Measurements from ENCODE around the gene GOLGA6L2.
"Not testable (repeated sequence)": the region's sequence is repeated elsewhere in the genome, so short reads cannot be mapped to it uniquely, and the experiment has no call there.

The GOLGA6L2 gene

DNA sequence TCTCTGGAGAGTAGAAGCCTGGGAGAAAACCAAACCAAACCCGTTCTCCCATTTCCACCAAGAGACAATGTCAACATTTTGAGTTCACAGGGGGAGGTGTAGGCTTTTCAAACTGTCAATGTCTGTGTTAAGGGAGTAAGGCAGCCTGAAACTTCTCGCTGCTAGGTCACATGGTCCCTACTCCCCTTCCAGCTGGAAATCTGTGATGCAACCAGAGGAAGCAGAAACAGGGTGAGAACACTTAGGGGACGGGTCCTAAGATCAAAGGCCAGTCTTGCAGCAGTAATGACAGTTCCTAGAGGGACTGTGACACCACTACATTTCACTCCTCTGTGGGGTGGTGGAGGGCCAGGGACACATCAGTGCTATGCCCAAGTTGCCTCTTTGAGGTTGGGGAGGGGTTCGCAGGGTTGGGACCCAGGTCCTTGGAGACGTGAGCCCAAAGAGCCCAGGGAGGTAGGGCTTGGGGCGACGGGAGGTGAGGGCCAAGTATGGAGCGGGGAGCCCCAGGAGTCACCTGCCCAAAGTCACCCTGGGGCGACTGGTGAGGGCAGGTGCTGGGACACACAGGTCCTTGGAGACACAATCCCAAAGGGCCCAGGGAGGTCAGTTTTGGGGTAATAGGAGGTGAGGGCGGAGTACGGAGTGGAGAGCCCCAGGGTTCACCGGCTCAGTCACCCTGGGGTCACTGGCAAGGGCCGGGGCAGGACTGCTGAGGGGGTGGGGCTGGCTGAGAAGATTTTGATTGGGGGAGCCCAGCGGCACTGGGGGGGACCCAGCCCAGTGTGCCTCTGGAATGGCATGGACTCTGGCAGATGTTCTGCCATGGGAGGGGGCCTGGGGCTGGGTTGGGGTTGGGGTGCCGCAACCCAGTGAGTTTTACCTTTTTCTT is 582 bp downstream of the GOLGA6L2 start:
- Histone ChIP-seq H3K9me3 (ENCODE audit: control insufficient read depth, insufficient read depth, low read depth, low read length) (peaks cover 14% of the 10 kb centered on the region; the same call in 1 of the 2 replicates), H3K27ac (ENCODE audit: low read depth, low read length) (no peak overlapping the region), H3K27me3 (ENCODE audit: control insufficient read depth, insufficient read depth, low read length) (peaks cover 4% of the 10 kb centered on the region; the same call in 1 of the 2 replicates), H3K36me3 (ENCODE audit: control insufficient read depth, insufficient read depth, low read length) (no peaks in the 10 kb centered on the region), H3K4me3 (ENCODE audit: low read depth, low read length) (no peak overlapping the region), H3K4me1 (ENCODE audit: control insufficient read depth, insufficient read depth, low read length) (no peaks in the 10 kb centered on the region), H3K9ac (ENCODE audit: low read length) (no peak overlapping the region)

- Histone ChIP-seq H3K4me3 (ENCODE audit: low read depth, low read length) (no peak overlapping the region), H3K27ac (ENCODE audit: low read depth, low read length) (no peak overlapping the region), H3K27me3 (ENCODE audit: control insufficient read depth, insufficient read depth, low read length) (peaks cover 18% of the 10 kb centered on the region; the same call in 1 of the 2 replicates), H3K9ac (ENCODE audit: low read length) (no peak overlapping the region), H3K9me3 (ENCODE audit: control insufficient read depth, insufficient read depth, low read depth, low read length) (peaks cover 30% of the 10 kb centered on the region; the same call in 1 of the 2 replicates), H3K4me1 (ENCODE audit: control insufficient read depth, insufficient read depth, low read length) (no peaks in the 10 kb centered on the region), H3K36me3 (ENCODE audit: control insufficient read depth, insufficient read depth, low read length) (no peaks in the 10 kb centered on the region)
Measured at GRCh38 chr15:23444269-23444668, 2.8 kb downstream of the GOLGA6L2 start.

GRCh38 chr15:23441204-23441603 is 5.8 kb downstream of the GOLGA6L2 start:
- no peak overlapping the region for H3K27ac ChIP-seq (ENCODE audit: low read depth, low read length)
- peaks cover 27% of the 10 kb centered on the region; the same call in 1 of the 2 replicates for H3K9me3 ChIP-seq (ENCODE audit: control insufficient read depth, insufficient read depth, low read depth, low read length)
- no peaks in the 10 kb centered on the region for H3K36me3 ChIP-seq (ENCODE audit: control insufficient read depth, insufficient read depth, low read length)
- H3K4me1 ChIP-seq (ENCODE audit: control insufficient read depth, insufficient read depth, low read length) = no peaks in the 10 kb centered on the region
- H3K9ac ChIP-seq (ENCODE audit: low read length) = no peak overlapping the region
- H3K4me3 ChIP-seq (ENCODE audit: low read depth, low read length) = no peak overlapping the region
- H3K27me3 ChIP-seq (ENCODE audit: control insufficient read depth, insufficient read depth, low read length) = peaks cover 18% of the 10 kb centered on the region; the same call in 1 of the 2 replicates

DNA sequence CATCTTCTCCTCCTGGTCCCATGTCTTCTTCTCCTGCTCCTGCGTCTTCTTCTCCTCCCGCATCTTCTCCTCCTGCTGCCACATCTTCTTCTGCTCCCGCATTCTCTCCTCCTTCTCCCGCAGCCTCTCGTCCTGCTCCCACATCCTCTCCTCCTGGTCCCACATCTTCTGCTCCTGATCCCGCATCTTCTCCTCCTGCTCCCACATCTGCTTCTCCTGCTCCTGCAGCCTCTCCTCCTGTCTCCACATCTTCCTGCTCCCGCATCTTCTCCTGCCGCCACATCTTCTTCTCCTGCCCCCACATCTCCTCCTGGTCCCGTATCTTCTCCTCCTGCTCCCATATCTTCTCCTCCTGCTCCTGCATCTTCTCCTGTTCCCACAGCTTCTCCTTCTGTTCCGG is 6.4 kb downstream of the GOLGA6L2 start:
- no peak overlapping the region for H3K9ac ChIP-seq (ENCODE audit: low read length)
- H3K4me3 ChIP-seq (ENCODE audit: low read depth, low read length) = no peak overlapping the region
- H3K4me1 ChIP-seq (ENCODE audit: control insufficient read depth, insufficient read depth, low read length) = no peaks in the 10 kb centered on the region
- peaks cover 18% of the 10 kb centered on the region; the same call in 1 of the 2 replicates for H3K27me3 ChIP-seq (ENCODE audit: control insufficient read depth, insufficient read depth, low read length)
- peaks cover 25% of the 10 kb centered on the region; the same call in 1 of the 2 replicates for H3K9me3 ChIP-seq (ENCODE audit: control insufficient read depth, insufficient read depth, low read depth, low read length)
- no peak overlapping the region for H3K27ac ChIP-seq (ENCODE audit: low read depth, low read length)
- H3K36me3 ChIP-seq (ENCODE audit: control insufficient read depth, insufficient read depth, low read length) = no peaks in the 10 kb centered on the region

DNA sequence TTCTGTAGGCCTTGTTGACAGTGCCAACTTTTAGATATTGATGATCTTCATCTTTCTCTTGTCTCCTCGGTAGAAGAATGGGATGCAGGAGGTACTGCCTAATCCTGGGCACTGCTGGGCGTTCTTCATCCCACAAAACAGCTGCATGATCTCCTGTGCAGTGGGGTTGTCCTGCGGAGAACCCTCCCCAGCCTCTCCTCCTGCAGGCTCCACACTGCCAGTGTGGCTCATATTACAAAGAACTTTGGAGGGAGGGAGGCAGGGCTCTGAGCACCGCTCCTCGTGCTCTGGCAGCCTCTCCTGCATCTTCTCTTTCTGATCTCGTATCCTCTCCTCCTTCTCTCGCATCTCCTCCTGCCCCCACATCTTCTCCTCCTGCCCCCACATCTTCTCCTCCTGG is 7.5 kb downstream of the GOLGA6L2 start:
- Histone ChIP-seq H3K27me3 (ENCODE audit: control insufficient read depth, insufficient read depth, low read length) (peaks cover 18% of the 10 kb centered on the region; the same call in 1 of the 2 replicates), H3K27ac (ENCODE audit: low read depth, low read length) (no peak overlapping the region), H3K36me3 (ENCODE audit: control insufficient read depth, insufficient read depth, low read length) (no peaks in the 10 kb centered on the region), H3K4me1 (ENCODE audit: control insufficient read depth, insufficient read depth, low read length) (no peaks in the 10 kb centered on the region), H3K4me3 (ENCODE audit: low read depth, low read length) (no peak overlapping the region), H3K9me3 (ENCODE audit: control insufficient read depth, insufficient read depth, low read depth, low read length) (peaks cover 25% of the 10 kb centered on the region; the same call in 1 of the 2 replicates), H3K9ac (ENCODE audit: low read length) (no peak overlapping the region)

DNA sequence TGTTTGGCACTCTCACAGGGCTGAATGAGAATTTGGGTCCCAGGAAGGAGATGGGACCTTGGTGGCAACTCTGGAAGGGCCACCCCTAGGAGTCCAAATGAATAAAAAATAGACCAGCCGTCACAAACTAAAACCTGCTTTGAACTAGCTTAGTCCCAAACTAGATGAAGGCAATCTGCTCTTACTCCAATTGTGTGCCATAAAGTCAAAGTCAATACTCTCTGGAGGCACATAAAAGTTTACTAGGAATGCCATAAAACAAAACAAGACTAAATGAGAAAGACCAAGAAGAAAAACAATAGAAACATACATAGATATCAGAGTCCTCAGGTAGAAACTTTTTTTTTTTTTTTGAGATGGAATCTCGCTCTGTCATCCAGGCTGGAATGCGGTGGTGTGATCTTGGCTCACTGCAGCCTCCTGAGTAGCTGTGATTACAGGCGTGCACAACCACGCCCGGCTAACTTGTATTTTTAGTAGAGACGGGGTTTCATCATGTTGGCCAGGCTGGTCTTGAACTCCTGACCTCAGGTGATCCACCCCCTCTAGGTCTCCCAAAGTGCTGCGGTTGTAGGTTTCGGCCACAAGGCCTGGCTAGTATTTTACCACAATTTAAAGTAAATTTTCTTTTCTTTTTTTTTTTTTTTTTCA is 8.1 kb downstream of the GOLGA6L2 start:
- peaks cover 18% of the 10 kb centered on the region; the same call in 1 of the 2 replicates for H3K27me3 ChIP-seq (ENCODE audit: control insufficient read depth, insufficient read depth, low read length)
- H3K4me1 ChIP-seq (ENCODE audit: control insufficient read depth, insufficient read depth, low read length) = no peaks in the 10 kb centered on the region
- H3K4me3 ChIP-seq (ENCODE audit: low read depth, low read length) = no peak overlapping the region
- no peaks in the 10 kb centered on the region for H3K36me3 ChIP-seq (ENCODE audit: control insufficient read depth, insufficient read depth, low read length)
- no peak overlapping the region for H3K9ac ChIP-seq (ENCODE audit: low read length)
- peaks cover 25% of the 10 kb centered on the region; the same call in 1 of the 2 replicates for H3K9me3 ChIP-seq (ENCODE audit: control insufficient read depth, insufficient read depth, low read depth, low read length)
- no peak overlapping the region for H3K27ac ChIP-seq (ENCODE audit: low read depth, low read length)

- H3K27me3 ChIP-seq (ENCODE audit: control insufficient read depth, insufficient read depth, low read length) = peaks cover 18% of the 10 kb centered on the region; the same call in 1 of the 2 replicates
- H3K9ac ChIP-seq (ENCODE audit: low read length) = no peak overlapping the region
- no peaks in the 10 kb centered on the region for H3K36me3 ChIP-seq (ENCODE audit: control insufficient read depth, insufficient read depth, low read length)
- no peaks in the 10 kb centered on the region for H3K4me1 ChIP-seq (ENCODE audit: control insufficient read depth, insufficient read depth, low read length)
- H3K9me3 ChIP-seq (ENCODE audit: control insufficient read depth, insufficient read depth, low read depth, low read length) = peaks cover 23% of the 10 kb centered on the region; the same call in 1 of the 2 replicates
- no peak overlapping the region for H3K27ac ChIP-seq (ENCODE audit: low read depth, low read length)
- no peak overlapping the region for H3K4me3 ChIP-seq (ENCODE audit: low read depth, low read length)
Measured at GRCh38 chr15:23437673-23438072, 9.4 kb downstream of the GOLGA6L2 start.

- H3K9ac ChIP-seq (ENCODE audit: low read length) = no peak overlapping the region
- peaks cover 20% of the 10 kb centered on the region; the same call in 1 of the 2 replicates for H3K9me3 ChIP-seq (ENCODE audit: control insufficient read depth, insufficient read depth, low read depth, low read length)
- H3K27ac ChIP-seq (ENCODE audit: low read depth, low read length) = no peak overlapping the region
- H3K4me1 ChIP-seq (ENCODE audit: control insufficient read depth, insufficient read depth, low read length) = no peaks in the 10 kb centered on the region
- no peaks in the 10 kb centered on the region for H3K36me3 ChIP-seq (ENCODE audit: control insufficient read depth, insufficient read depth, low read length)
- no peak overlapping the region for H3K4me3 ChIP-seq (ENCODE audit: low read depth, low read length)
- H3K27me3 ChIP-seq (ENCODE audit: control insufficient read depth, insufficient read depth, low read length) = peaks cover 18% of the 10 kb centered on the region; the same call in 1 of the 2 replicates
Measured at GRCh38 chr15:23437146-23437545, 9.9 kb downstream of the GOLGA6L2 start.

GRCh38 chr15:23436421-23436820 is 10.6 kb downstream of the GOLGA6L2 start:
- Histone ChIP-seq H3K36me3 (ENCODE audit: control insufficient read depth, insufficient read depth, low read length) (no peaks in the 10 kb centered on the region), H3K9ac (ENCODE audit: low read length) (no peak overlapping the region), H3K4me1 (ENCODE audit: control insufficient read depth, insufficient read depth, low read length) (no peaks in the 10 kb centered on the region), H3K27ac (ENCODE audit: low read depth, low read length) (no peak overlapping the region), H3K9me3 (ENCODE audit: control insufficient read depth, insufficient read depth, low read depth, low read length) (peaks cover 19% of the 10 kb centered on the region; the same call in 1 of the 2 replicates), H3K27me3 (ENCODE audit: control insufficient read depth, insufficient read depth, low read length) (peaks cover 14% of the 10 kb centered on the region; the same call in 1 of the 2 replicates), H3K4me3 (ENCODE audit: low read depth, low read length) (no peak overlapping the region)

- not testable (repeated sequence) for H3K27ac ChIP-seq (ENCODE audit: low read depth, low read length); H3K9me3 ChIP-seq (ENCODE audit: control insufficient read depth, insufficient read depth, low read depth, low read length); H3K9ac ChIP-seq (ENCODE audit: low read length); H3K27me3 ChIP-seq (ENCODE audit: control insufficient read depth, insufficient read depth, low read length); H3K4me3 ChIP-seq (ENCODE audit: low read depth, low read length); H3K4me1 ChIP-seq (ENCODE audit: control insufficient read depth, insufficient read depth, low read length); H3K36me3 ChIP-seq (ENCODE audit: control insufficient read depth, insufficient read depth, low read length)
Measured at GRCh38 chr15:23434699-23435098, 12.3 kb downstream of the GOLGA6L2 start.

DNA sequence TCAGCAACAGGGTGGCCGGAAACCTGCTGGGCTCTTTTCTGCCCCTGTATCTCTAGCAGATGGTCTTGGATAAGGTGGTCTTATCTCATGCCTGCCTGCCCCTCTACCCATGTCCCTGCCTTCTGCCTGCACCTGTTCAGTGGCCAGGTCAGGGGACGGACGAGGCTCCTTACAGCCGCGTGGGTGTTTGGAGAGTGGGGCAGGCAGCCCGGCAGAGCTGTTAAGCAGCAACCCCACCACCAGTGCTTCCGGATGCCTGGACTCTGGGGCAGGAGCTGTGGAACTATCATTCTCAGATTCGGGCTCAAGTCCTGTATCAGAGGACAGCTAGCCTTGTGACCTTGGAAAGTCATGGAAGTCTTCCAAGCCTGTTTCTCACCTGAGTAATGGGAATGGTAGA is 21.7 kb downstream of the GOLGA6L2 start:
- not testable (repeated sequence) for H3K4me3 ChIP-seq (ENCODE audit: low read depth, low read length); H3K36me3 ChIP-seq (ENCODE audit: control insufficient read depth, insufficient read depth, low read length); H3K4me1 ChIP-seq (ENCODE audit: control insufficient read depth, insufficient read depth, low read length); H3K9ac ChIP-seq (ENCODE audit: low read length); H3K27me3 ChIP-seq (ENCODE audit: control insufficient read depth, insufficient read depth, low read length); H3K27ac ChIP-seq (ENCODE audit: low read depth, low read length)
- H3K9me3 ChIP-seq (ENCODE audit: control insufficient read depth, insufficient read depth, low read depth, low read length) = peaks cover 18% of the 10 kb centered on the region; the same call in 1 of the 2 replicates
